ENCODE results near the gene CMIP. TPM values are rescaled to one million over a fixed set of nuclear protein-coding genes. Genes with fewer than 3 reads are reported as not detected.

Gene CMIP
- total RNA-seq, 1 donor from 2014 or later: 27.8 TPM

GRCh38 chr16:81462683-81463082 is 18.1 kb downstream of the CMIP start:
- no peak for DNase-seq

GRCh38 chr16:81463296-81463890 is 18.8 kb downstream of the CMIP start:
- no peak for DNase-seq

GRCh38 chr16:81464279-81464678 is 19.7 kb downstream of the CMIP start:
- DNase-seq: no peak

GRCh38 chr16:81465375-81465943 is 20.9 kb downstream of the CMIP start:
- DNase-seq: no peak

GRCh38 chr16:81466356-81466980 is 21.9 kb downstream of the CMIP start:
- no peak for DNase-seq

- no peak for DNase-seq
Observed at GRCh38 chr16:81467072-81467471, 22.5 kb downstream of the CMIP start.

GRCh38 chr16:81467815-81468214 is 23.2 kb downstream of the CMIP start:
- DNase-seq: no peak

GRCh38 chr16:81468269-81468902 is 23.8 kb downstream of the CMIP start:
- no peak for DNase-seq

GRCh38 chr16:81469183-81469677 is 24.6 kb downstream of the CMIP start:
- no peak for DNase-seq

GRCh38 chr16:81469710-81470535 is 25.3 kb downstream of the CMIP start:
- DNase-seq: no peak

- no peak for DNase-seq
Observed at GRCh38 chr16:81470796-81471636, 26.4 kb downstream of the CMIP start.

GRCh38 chr16:81471882-81472281 is 27.3 kb downstream of the CMIP start:
- no peak for DNase-seq

- DNase-seq: no peak
Observed at GRCh38 chr16:81472391-81472790, 27.8 kb downstream of the CMIP start.

- DNase-seq: no peak
Observed at GRCh38 chr16:81473066-81473488, 28.5 kb downstream of the CMIP start.

- no peak for DNase-seq
Observed at GRCh38 chr16:81473558-81473957, 28.9 kb downstream of the CMIP start.

- DNase-seq: no peak
Observed at GRCh38 chr16:81473969-81474959, 29.7 kb downstream of the CMIP start.

GRCh38 chr16:81477697-81478693 is 33.4 kb downstream of the CMIP start:
- DNase-seq: no peak

GRCh38 chr16:81478876-81479511 is 34.4 kb downstream of the CMIP start:
- no peak for DNase-seq
